SKM-1 (cell line): Measurements from ENCODE around the gene S100A12.
"Not testable (repeated sequence)": the region's sequence is repeated elsewhere in the genome, so short reads cannot be mapped to it uniquely, and the experiment has no call there.

Experiments used
- DNase-seq: peaks from one replicate; lab custom pipeline; 2025; ENCODE audit not compliant: unreplicated experiment; lab: John Stamatoyannopoulos, UW

The S100A12 gene

DNA sequence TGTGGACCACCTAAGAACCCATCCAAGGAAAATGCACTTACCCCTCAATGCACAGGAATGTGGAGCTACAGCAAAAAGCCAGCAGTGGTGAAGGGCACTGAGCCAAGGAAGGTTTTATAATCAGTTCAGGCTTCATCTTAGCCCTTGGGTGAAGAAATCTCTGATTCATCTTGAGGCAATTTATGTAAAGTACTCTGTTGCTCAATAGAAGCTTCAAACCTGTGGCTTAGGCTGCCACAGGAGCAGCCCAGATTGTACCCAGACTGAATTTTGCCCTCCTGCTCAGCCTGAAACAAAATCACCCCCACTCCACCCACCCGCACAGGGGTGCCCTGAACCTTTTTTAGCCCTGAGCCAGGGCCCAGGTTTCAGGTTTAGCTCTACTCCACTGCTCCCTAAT is at the start of gene S100A12:
S100A12 (minus strand) TSS at position 111 of the 400 bp plus-strand sequence. CDS start 1,029 bp downstream, outside the sequence.
- peak; percentile 90 for DNase-seq

DNA sequence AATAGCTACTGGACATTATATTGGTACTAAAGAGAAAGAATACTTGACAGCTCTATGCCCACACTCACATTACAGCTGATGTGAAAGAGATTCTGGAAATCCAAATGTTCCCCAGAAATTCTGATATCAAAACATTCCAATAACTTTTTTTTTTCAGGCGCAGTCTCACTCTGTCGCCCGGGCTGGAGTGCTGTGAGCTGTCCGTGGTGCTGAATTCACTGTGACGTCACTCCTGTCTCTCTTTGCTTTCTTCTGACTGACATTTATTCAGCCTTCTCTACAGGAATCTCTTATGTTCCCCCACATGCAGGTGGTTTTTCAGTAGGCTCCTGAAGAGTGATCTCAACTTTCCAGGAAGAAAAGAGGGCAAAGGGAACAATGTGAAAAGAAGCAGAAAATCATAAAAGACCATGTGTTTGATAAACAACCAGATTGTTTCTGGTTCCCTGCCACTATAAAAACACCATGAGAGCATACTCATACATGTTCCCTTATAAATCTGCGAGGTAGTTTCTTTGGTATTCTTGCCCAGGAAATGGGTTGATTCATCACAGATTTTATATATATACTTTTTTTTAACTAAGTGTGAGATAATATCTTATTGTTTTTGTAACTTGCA is 47.1 kb upstream of the S100A12 start:
- DNase-seq = peak; percentile 14

DNA sequence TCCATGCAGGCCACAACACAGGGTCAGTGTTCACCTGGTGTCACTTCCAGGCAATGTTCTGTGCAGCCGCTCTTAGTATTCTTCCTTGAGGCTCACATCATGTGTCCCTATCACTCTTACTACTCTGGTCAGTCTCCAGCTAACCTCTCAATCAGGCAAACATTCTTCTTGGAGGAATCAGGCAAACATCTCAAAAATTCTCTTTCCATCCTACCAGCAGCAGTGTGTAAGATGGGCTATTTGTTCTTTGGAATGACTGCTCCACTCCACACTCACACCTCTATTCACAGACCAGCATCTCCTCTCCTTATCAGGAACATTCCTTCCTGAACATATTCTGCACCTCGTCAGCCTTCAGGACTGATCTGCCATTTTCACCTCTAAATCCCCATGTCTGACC is 44.9 kb upstream of the S100A12 start:
- DNase-seq = no peak

- DNase-seq = not testable (repeated sequence)
These were observed 44.0 kb upstream of the S100A12 start for GRCh38 chr1:153419436-153419793.

- not testable (repeated sequence) for DNase-seq
These were observed 43.5 kb upstream of the S100A12 start for GRCh38 chr1:153418758-153419435.

DNA sequence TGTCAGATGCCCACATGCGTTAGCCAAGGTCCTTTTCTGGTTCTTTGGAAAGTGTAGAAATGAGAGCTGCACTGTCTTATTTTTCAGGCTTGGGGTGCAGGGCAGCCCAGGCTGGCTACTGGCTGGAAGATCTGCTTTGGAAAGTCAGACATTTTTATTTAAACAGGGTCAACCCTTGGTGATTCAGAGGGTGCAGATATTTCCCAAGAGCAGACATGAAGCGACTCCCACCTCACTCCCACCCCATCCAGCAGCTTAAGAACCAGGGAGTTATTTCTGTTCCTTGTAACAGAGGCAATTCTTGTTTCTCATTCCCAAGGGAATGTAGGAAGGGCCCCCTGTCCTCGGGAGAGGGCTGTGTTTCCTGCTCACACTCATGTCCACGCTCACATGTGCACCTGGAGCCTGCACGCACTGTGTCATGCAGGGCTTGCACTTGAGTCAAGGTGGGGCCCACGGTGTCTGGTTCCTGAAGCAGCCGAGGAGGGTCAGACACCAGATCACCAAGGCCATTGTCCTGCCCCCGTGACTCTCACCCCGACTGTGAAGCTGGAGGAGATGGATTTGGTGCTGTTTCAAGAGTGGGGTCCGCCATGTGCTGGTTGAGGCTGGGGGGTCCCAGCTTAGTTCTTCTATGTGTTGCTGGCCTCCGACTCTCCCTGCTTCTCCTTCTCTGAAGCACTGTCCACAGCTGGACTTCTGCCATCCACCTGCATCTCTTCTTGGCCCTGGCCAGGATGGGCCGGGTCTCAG is 41.9 kb upstream of the S100A12 start:
- DNase-seq = no peak

- DNase-seq = no peak
These were observed 40.6 kb upstream of the S100A12 start, which contains the start of gene S100A7A for GRCh38 chr1:153415850-153416570. Gene S100A7A, plus strand, starts transcription at chr1:153416520. Its CDS starts 1,563 bp downstream, at chr1:153418083.

DNA sequence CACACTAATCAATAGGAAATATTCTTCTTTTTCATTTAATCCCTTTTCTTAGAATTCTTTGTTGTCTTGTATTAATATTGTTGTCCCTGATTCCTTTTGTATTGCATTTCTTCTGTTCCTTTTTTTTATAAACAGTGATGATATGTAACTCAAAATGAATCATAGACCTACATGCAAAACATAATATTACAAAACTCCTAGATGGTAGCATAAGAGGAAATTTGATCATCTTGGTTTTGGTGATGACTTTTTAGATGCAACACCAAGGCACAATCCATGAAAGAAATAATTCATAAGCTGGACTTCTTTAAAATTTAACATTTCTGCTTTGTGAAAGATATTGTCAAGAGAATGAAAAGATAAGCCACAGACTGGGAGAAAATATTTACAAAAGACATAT is 38.5 kb upstream of the S100A12 start:
- not testable (repeated sequence) for DNase-seq

DNA sequence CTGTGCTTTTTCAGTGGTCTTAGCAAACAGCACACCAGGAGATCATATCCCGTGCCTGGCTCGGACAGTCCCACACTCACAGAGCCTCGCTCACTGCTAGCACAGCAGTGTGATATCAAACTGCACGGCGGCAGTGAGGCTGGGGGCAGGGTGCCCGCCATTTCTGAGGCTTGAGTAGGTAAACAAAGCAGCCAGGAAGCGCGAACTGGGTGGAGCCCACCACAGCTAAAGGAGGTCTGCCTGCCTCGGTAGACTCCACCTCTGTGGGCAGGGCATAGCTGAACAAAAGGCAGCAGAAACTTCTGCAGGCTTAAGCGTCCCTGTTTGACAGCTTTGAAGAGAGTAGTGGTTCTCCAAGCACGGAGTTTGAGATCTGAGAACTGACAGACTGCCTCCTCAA is 31.9 kb upstream of the S100A12 start:
- not testable (repeated sequence) for DNase-seq

DNA sequence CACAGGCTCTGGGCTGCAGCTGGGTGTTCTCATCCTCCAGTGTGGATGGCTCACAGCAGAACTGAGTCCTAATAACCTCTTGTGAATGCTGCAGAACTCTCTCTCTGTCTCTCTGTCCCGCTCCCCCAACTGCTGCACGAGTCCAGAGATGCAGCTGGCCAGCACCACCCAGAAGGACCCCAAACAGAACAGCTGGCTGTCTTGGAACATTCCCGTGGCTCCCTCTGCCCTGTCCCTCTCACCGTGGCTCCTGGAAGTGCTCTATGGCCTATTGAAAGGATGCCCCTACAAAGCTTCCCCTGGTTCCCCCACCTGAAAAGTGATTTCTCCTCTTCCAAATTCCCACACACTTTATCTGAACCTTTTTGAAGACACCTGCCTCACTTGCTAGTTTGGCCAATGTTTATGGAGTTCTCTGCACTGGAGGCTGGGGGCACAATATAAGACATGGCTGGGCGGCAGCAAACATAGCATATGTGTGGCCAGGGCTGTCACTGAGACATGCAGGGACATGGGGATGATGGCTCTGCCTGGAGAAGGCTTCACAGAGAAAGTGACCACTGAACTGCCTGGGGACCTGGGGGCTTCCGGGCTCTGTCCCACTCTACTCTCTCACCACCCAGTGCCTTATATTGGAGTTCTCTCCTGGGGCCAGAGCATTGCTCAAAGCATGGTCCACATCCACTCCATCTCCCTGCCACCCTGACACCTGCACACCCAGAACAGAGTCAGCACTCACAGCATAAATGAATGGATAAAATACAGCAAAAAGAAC is 30.6 kb upstream of the S100A12 start:
- not testable (repeated sequence) for DNase-seq

DNA sequence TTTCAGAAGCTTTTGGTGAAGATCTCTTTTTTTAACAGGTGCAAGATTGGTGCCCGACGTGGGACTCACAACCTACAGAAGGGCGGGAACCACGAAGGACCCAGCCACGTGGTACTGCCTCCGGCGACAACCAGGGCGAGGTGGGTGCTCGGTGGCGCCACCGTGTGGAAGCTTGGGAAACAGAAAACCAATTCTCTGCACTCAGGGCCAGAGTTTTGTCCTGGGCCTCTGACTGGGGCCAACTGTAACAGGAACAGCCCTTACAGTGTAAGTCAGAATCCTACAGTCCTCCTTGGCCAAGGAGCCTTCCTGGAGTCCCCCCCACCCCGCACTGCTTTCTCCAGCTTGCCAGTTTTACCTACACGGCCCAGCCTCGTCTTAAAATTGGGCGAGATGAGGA is 29.3 kb upstream of the S100A12 start:
- DNase-seq = peak; percentile 41

DNA sequence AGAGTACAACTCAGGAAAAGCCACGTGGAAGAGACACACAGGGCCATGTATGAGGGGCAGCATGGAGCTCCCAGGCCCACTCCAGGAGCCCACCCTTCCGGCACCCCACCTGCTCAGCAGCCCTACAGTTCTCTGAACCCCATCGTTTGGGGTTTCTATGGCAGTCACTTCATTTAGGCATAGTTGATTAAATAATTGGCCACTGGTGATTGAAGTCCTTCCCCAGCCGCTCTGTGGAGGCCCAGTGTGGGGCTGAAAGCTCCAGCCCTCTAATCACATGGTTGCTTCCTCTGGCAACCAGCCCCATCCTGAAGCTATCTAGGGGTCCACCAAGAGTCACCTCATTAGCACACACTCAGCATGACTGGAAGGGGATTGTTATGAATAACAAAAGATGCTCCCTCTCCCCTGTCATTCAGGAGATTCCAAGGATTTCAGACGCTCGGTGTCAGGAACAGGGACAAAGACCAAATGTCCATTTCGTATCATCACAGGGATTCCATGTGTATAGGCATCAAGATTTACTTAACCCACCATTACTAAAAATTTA is 28.7 kb upstream of the S100A12 start:
- no peak for DNase-seq

- DNase-seq = no peak
These were observed 28.1 kb upstream of the S100A12 start for GRCh38 chr1:153403421-153404085.

GRCh38 chr1:153402226-153402625 is 26.8 kb upstream of the S100A12 start:
- no peak for DNase-seq

DNA sequence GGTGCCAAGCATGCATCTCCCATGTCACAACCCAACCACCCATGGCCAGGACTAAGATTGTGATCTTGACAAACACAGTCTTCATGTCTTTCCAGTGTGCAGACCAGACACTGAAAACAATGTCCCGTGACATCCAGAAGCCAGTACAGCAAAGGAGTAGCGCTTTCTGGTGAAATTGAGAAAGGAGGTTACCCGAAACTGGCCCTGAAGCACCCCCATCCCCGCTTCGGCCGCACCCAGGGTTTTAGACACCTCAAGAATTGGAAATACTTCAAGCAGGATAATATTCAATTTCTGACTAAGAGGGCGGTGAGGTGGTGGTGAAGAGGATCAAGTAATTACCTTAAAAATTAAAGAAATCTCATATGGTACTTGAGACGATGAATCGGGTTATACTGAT is 26.0 kb upstream of the S100A12 start:
- DNase-seq = no peak

DNA sequence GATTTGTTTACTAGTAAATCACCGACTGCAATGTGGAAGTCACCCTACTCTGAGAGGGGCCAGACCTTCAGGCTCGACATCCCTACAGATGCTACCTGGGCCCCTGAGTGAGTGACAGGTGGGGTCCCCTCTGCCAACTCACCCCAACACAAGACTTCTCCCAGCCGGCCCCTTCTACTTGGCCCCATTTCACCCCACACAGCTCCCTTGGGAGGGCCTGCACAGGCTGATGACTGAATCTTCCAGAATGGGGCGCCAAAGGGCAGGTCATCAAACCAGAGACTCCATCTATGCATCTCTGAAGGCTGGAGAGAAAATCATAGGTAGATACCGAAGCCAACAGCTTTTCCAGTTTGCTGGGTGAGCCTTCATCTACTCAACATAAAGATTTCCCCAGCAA is 24.8 kb upstream of the S100A12 start:
- no peak for DNase-seq

DNA sequence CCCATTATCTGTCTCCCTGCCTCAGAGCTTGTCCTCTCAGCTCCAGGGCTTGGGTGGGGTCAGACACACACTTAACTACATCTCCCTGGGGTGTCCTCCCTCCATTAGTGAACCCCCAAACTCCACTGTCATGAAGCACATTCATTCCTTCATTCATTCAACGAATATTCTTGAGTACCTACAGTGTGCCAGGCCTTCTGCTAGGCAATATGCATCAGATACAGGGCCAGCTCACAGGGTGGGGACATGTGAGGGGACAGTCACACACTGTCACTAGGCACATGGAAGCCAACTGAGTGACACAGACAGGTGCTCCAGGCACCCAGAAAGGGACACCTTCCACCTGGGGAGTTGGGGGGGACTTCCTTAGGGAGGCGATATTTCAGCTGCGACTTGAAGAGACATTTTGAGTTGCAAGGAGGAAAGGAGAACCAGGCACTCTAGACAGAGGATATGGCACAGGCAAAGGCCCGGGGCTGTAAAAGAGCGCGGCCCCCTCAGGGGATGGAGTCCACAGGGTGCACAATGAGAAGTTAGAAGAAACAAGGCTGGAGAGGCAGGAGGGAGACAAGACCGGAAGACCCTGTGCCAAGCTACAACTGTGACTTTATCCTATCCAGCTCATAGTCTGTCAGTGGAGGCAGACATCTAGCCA is 24.1 kb upstream of the S100A12 start:
- DNase-seq = no peak

- DNase-seq = no peak
These were observed 22.7 kb upstream of the S100A12 start for GRCh38 chr1:153397924-153398651.
